Measurements from ENCODE around the gene RAB11FIP4. TPM values are rescaled to one million over a fixed set of nuclear protein-coding genes. Genes with fewer than 3 reads are reported as not detected.

Gene RAB11FIP4
- total and polyA plus RNA-seq, 9 donors, result 1.8 to 16.5 (median 6.4) TPM

GRCh38 chr17:31466096-31466760 lies 74.8 kb downstream of the RAB11FIP4 start:
- Histone ChIP-seq H3K4me3 (no peak overlapping the region), H3K4me1 (ENCODE audit: insufficient read depth) (no peaks in the 10 kb centered on the region), H3K36me3 (no peaks in the 10 kb centered on the region), H3K27me3 (no peaks in the 10 kb centered on the region), H3K27ac (no peak overlapping the region), H3K9me3 (no peaks in the 10 kb centered on the region)
- 80 to 85% (median 83%) methylated on average over 12 of the region's 12 CpGs for WGBS, 3 donors
- TF ChIP-seq POLR2A (IDR thresholded peaks at IDR 0.05), result no peak
- no peak for TF ChIP-seq EP300 (IDR thresholded peaks at IDR 0.05)
- no peak for TF ChIP-seq CTCF (IDR thresholded peaks at IDR 0.05)
- DNase-seq, result no peak
- intact Hi-C loops (cut with DNase I), result no loop called here

GRCh38 chr17:31467502-31468256 lies 76.2 kb downstream of the RAB11FIP4 start:
- intact Hi-C loops (cut with DNase I), result no loop called here
- Histone ChIP-seq H3K9me3 (no peaks in the 10 kb centered on the region), H3K27me3 (no peaks in the 10 kb centered on the region), H3K4me3 (no peak overlapping the region), H3K27ac (no peak overlapping the region), H3K4me1 (ENCODE audit: insufficient read depth) (no peaks in the 10 kb centered on the region), H3K36me3 (no peaks in the 10 kb centered on the region)
- WGBS, 3 donors, result 73 to 78% (median 76%) methylated on average over 11 of the region's 11 CpGs
- no peak for DNase-seq
- no peak for TF ChIP-seq CTCF (IDR thresholded peaks at IDR 0.05)
- no peak for TF ChIP-seq EP300 (IDR thresholded peaks at IDR 0.05)
- no peak for TF ChIP-seq POLR2A (IDR thresholded peaks at IDR 0.05)

- Histone ChIP-seq H3K27ac (no peak overlapping the region), H3K4me3 (no peak overlapping the region), H3K36me3 (no peaks in the 10 kb centered on the region), H3K4me1 (ENCODE audit: insufficient read depth) (no peaks in the 10 kb centered on the region), H3K27me3 (no peaks in the 10 kb centered on the region), H3K9me3 (no peaks in the 10 kb centered on the region)
- WGBS, 3 donors, result 50 to 67% (median 62%) methylated on average over 2 of the region's 2 CpGs
- DNase-seq, result no peak
- intact Hi-C loops (cut with DNase I), result no loop called here
- TF ChIP-seq POLR2A (IDR thresholded peaks at IDR 0.05) (no peak), EP300 (IDR thresholded peaks at IDR 0.05) (no peak), CTCF (IDR thresholded peaks at IDR 0.05) (no peak)
These were observed 78.5 kb downstream of the RAB11FIP4 start for GRCh38 chr17:31469959-31470358.

- no peak overlapping the region for H3K4me3 ChIP-seq
- no peaks in the 10 kb centered on the region for H3K9me3 ChIP-seq
- intact Hi-C loops (cut with DNase I), result no loop called here
- 81 to 93% (median 86%) methylated on average over 2 of the region's 2 CpGs for WGBS, 3 donors
- no peaks in the 10 kb centered on the region for H3K27me3 ChIP-seq
- TF ChIP-seq CTCF (IDR thresholded peaks at IDR 0.05) (no peak), EP300 (IDR thresholded peaks at IDR 0.05) (no peak), POLR2A (IDR thresholded peaks at IDR 0.05) (no peak)
- no peaks in the 10 kb centered on the region for H3K36me3 ChIP-seq
- no peak overlapping the region for H3K27ac ChIP-seq
- no peaks in the 10 kb centered on the region for H3K4me1 ChIP-seq (ENCODE audit: insufficient read depth)
- DNase-seq, result no peak
These were observed 79.1 kb downstream of the RAB11FIP4 start for GRCh38 chr17:31470592-31470991.
